AG09309 (cell line): ENCODE measurements around the gene CMTM7.
A peak's percentile ranks its signal among the peaks of the same experiment; 100 is the strongest.

Experiments
- DNase-seq: peaks from one replicate; pipeline ENCODE4 v3.0.0-alpha.2; 2010; ENCODE audit warnings: low read depth
- H3K4me3 ChIP-seq: 2 replicates; pipeline ENCODE4 v1.5.1; 2011; ENCODE audit warnings: mild to moderate bottlenecking, low read depth, low read length, moderate library complexity; ENCODE audit not compliant: control insufficient read depth
- CTCF ChIP-seq: IDR thresholded peaks from 2 replicates; pipeline ENCODE4 v1.5.1; 2011; ENCODE audit warnings: mild to moderate bottlenecking, low read depth, low read length, inconsistent platforms; ENCODE audit not compliant: insufficient read depth, control insufficient read depth; ENCODE audit errors: missing control alignments

Gene CMTM7

GRCh38 chr3:32450992-32451659 lies 59.5 kb downstream of the CMTM7 start:
- TF ChIP-seq CTCF, result no peak
- no peak for DNase-seq

GRCh38 chr3:32452009-32452408 lies 60.4 kb downstream of the CMTM7 start:
- no peak for TF ChIP-seq CTCF
- no peak for DNase-seq
- no peak overlapping the region for H3K4me3 ChIP-seq

More at GRCh38 chr3:32450992-32451659, 59.5 kb downstream of the CMTM7 start:
- no peak overlapping the region for H3K4me3 ChIP-seq

- TF ChIP-seq CTCF, result no peak
- peak; percentile 72 for DNase-seq
- no peak overlapping the region for H3K4me3 ChIP-seq
Observed at GRCh38 chr3:32453346-32453745, 61.7 kb downstream of the CMTM7 start.

- H3K4me3 ChIP-seq, result no peak overlapping the region
- TF ChIP-seq CTCF, result no peak
- no peak for DNase-seq
Observed at GRCh38 chr3:32454111-32454510, 62.5 kb downstream of the CMTM7 start.

- H3K4me3 ChIP-seq, result no peak overlapping the region
- DNase-seq, result no peak
- TF ChIP-seq CTCF, result no peak
Observed at GRCh38 chr3:32454731-32455608, 63.3 kb downstream of the CMTM7 start.

- no peak for DNase-seq
- H3K4me3 ChIP-seq, result no peak overlapping the region
- no peak for TF ChIP-seq CTCF
Observed at GRCh38 chr3:32455609-32456428, 64.2 kb downstream of the CMTM7 start.
